ENCODE measurements around the gene KRT39. TPM values are rescaled to one million over a fixed set of nuclear protein-coding genes. Genes with fewer than 3 reads are reported as not detected.

The KRT39 gene
- total RNA-seq, 1 experiment from 2014 or later: not detected

DNA sequence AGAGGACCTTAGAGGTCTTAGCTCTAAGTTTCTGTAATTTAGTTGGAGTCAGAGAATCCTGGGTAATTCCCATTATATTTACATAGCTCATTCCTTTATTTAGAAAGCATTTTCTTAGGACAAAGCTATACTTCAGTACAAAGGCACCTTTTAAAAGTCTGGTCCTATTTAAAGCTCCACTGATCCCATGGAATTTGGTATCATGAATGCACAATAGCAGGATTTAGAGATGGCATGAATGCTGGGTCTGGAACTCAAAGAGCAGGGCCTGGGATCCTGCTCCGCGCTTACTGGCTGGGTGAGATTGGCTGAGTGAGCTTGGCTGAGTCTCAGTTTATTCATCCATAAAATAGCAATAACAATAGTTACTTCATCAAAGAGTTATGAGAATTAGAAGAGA, 34.1 kb downstream of the KRT39 start:
- Histone ChIP-seq H3K9me2 (replicated peaks; ENCODE audit: low read length) (no peaks in the 10 kb centered on the region), H4K20me1 (ENCODE audit: low read length) (no peaks in the 10 kb centered on the region), H3K9ac (ENCODE audit: low read length) (no peak overlapping the region), H3F3A (ENCODE audit: low read length, unreplicated experiment) (no peaks in the 10 kb centered on the region), H3K27me3 (ENCODE audit: low read length) (no peaks in the 10 kb centered on the region), H3K79me2 (ENCODE audit: low read length) (no peaks in the 10 kb centered on the region), H2AFZ (ENCODE audit: low read length) (no peak overlapping the region), H3K4me3 (ENCODE audit: low read length) (no peak overlapping the region), H3K4me1 (ENCODE audit: insufficient read depth, low read length) (no peaks in the 10 kb centered on the region), H3K9me3 (ENCODE audit: low read length) (no peaks in the 10 kb centered on the region), H3K4me2 (ENCODE audit: low read length) (no peak overlapping the region), H3K27ac (ENCODE audit: low read length) (no peak overlapping the region), H3K36me3 (ENCODE audit: low read depth, low read length) (no peaks in the 10 kb centered on the region)
- no peak for TF ChIP-seq EZH2phosphoT487 (IDR thresholded peaks at IDR 0.05; ENCODE audit: borderline replicate concordance, low read length)
- TF ChIP-seq EZH2 (IDR thresholded peaks at IDR 0.05; ENCODE audit: low read length, unreplicated experiment): no peak
- TF ChIP-seq, protein P1, sequence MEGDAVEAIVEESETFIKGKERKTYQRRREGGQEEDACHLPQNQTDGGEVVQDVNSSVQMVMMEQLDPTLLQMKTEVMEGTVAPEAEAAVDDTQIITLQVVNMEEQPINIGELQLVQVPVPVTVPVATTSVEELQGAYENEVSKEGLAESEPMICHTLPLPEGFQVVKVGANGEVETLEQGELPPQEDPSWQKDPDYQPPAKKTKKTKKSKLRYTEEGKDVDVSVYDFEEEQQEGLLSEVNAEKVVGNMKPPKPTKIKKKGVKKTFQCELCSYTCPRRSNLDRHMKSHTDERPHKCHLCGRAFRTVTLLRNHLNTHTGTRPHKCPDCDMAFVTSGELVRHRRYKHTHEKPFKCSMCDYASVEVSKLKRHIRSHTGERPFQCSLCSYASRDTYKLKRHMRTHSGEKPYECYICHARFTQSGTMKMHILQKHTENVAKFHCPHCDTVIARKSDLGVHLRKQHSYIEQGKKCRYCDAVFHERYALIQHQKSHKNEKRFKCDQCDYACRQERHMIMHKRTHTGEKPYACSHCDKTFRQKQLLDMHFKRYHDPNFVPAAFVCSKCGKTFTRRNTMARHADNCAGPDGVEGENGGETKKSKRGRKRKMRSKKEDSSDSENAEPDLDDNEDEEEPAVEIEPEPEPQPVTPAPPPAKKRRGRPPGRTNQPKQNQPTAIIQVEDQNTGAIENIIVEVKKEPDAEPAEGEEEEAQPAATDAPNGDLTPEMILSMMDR (conservative IDR thresholded peaks at IDR 0.05; ENCODE audit: low read depth, low read length): no peak
- POLR2A ChIA-PET (ENCODE audit: unreplicated experiment): no interaction called here
- no TSS peak for BruUV-seq (replicated peaks)
- DNase-seq (no peak), ATAC-seq (no peak)
- intact Hi-C loops (cut with micrococcal nuclease): no loop called here
- CTCF ChIA-PET: no interaction called here

DNA sequence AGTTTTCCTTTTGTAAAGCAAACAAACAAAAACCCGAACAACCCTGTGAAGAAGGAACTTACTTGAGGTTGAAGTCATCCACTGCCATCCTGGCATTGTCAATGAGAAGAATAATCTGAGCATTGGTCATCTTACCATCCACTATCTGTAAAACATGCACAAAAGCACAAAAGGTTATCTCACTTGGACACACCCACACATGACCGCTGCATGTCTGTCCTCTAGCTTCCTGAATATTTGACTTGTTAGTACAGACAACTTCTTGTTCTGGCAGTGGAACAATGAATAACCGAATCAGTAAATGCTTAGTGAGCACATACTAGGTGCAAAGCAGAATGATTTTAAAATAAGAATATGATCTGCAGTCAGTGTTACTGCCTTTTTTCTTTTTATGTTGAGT, 35.4 kb downstream of the KRT39 start:
- BruUV-seq (replicated peaks): no TSS peak
- H3K4me1 ChIP-seq (ENCODE audit: insufficient read depth, low read length): no peaks in the 10 kb centered on the region
- H3K9me2 ChIP-seq (replicated peaks; ENCODE audit: low read length): no peaks in the 10 kb centered on the region
- no peak for ATAC-seq
- intact Hi-C loops (cut with micrococcal nuclease): no loop called here
- H3K27me3 ChIP-seq (ENCODE audit: low read length): no peaks in the 10 kb centered on the region
- DNase-seq: no peak
- no peak overlapping the region for H3K27ac ChIP-seq (ENCODE audit: low read length)
- no peak overlapping the region for H3K4me2 ChIP-seq (ENCODE audit: low read length)
- no peak overlapping the region for H2AFZ ChIP-seq (ENCODE audit: low read length)
- no peak overlapping the region for H3K9ac ChIP-seq (ENCODE audit: low read length)
- H3K36me3 ChIP-seq (ENCODE audit: low read depth, low read length): no peaks in the 10 kb centered on the region
- ChIA-PET POLR2A (ENCODE audit: unreplicated experiment) (no interaction called here), CTCF (no interaction called here)
- no peak overlapping the region for H3K4me3 ChIP-seq (ENCODE audit: low read length)
- no peak for TF ChIP-seq EZH2phosphoT487 (IDR thresholded peaks at IDR 0.05; ENCODE audit: borderline replicate concordance, low read length)
- no peak for TF ChIP-seq EZH2 (IDR thresholded peaks at IDR 0.05; ENCODE audit: low read length, unreplicated experiment)
- TF ChIP-seq, protein P1 (conservative IDR thresholded peaks at IDR 0.05; ENCODE audit: low read depth, low read length): no peak
- no peaks in the 10 kb centered on the region for H3K79me2 ChIP-seq (ENCODE audit: low read length)
- H4K20me1 ChIP-seq (ENCODE audit: low read length): no peaks in the 10 kb centered on the region
- no peaks in the 10 kb centered on the region for H3F3A ChIP-seq (ENCODE audit: low read length, unreplicated experiment)
- no peaks in the 10 kb centered on the region for H3K9me3 ChIP-seq (ENCODE audit: low read length)

- Histone ChIP-seq H3K27me3 (ENCODE audit: low read length) (no peaks in the 10 kb centered on the region), H3K9ac (ENCODE audit: low read length) (no peak overlapping the region), H3K9me3 (ENCODE audit: low read length) (no peaks in the 10 kb centered on the region), H3K4me1 (ENCODE audit: insufficient read depth, low read length) (peaks cover 9% of the 10 kb centered on the region), H3K79me2 (ENCODE audit: low read length) (no peaks in the 10 kb centered on the region), H3K36me3 (ENCODE audit: low read depth, low read length) (no peaks in the 10 kb centered on the region), H3F3A (ENCODE audit: low read length, unreplicated experiment) (no peaks in the 10 kb centered on the region), H3K4me2 (ENCODE audit: low read length) (no peak overlapping the region), H3K4me3 (ENCODE audit: low read length) (no peak overlapping the region), H3K27ac (ENCODE audit: low read length) (no peak overlapping the region), H3K9me2 (replicated peaks; ENCODE audit: low read length) (no peaks in the 10 kb centered on the region), H2AFZ (ENCODE audit: low read length) (no peak overlapping the region), H4K20me1 (ENCODE audit: low read length) (no peaks in the 10 kb centered on the region)
- ChIA-PET CTCF (no interaction called here), POLR2A (ENCODE audit: unreplicated experiment) (no interaction called here)
- ATAC-seq: no peak
- intact Hi-C loops (cut with micrococcal nuclease): no loop called here
- TF ChIP-seq, protein P1 (conservative IDR thresholded peaks at IDR 0.05; ENCODE audit: low read depth, low read length): no peak
- TF ChIP-seq EZH2 (IDR thresholded peaks at IDR 0.05; ENCODE audit: low read length, unreplicated experiment): no peak
- no TSS peak for BruUV-seq (replicated peaks)
- no peak for DNase-seq
Measured at GRCh38 chr17:40926341-40926740, 40.4 kb downstream of the KRT39 start.
